Measurements from ENCODE around the gene GRK4. TPM values are rescaled to one million over a fixed set of nuclear protein-coding genes. Genes with fewer than 3 reads are reported as not detected.
"Not testable (repeated sequence)": the region's sequence is repeated elsewhere in the genome, so short reads cannot be mapped to it uniquely, and the experiment has no call there.

GRK4 gene
- total and polyA plus RNA-seq, 10 of the 15 experiments (the other 5 are each of a cell fraction or from before 2014, with no cell fraction given): 1.1 to 4.0 (median 2.5) TPM

GRCh38 chr4:2937986-2938385 is 25.4 kb upstream of the GRK4 start:
- H3K79me2 ChIP-seq (ENCODE audit: control insufficient read depth, insufficient read depth, low read length): peaks cover 30% of the 10 kb centered on the region
- peak overlapping the region; percentile 63 for H3K4me2 ChIP-seq (ENCODE audit: control insufficient read depth, insufficient read depth)
- FAIRE-seq (no peak), ATAC-seq (no peak), DNase-seq (ENCODE audit: low read depth, low spot score) (no peak)
- BruUV-seq (replicated peaks): no TSS peak
- no peaks in the 10 kb centered on the region for H4K20me1 ChIP-seq (ENCODE audit: control insufficient read depth, insufficient read depth)
- TF ChIP-seq CHD2 (IDR thresholded peaks at IDR 0.05; ENCODE audit: borderline replicate concordance, low read depth, low read length): 0 out of 2 replicates have a peak, but pooled peaks have one; percentile 1
- no peak for TF ChIP-seq ZNF687 (IDR thresholded peaks at IDR 0.05)
- no peak for TF ChIP-seq MYC (IDR thresholded peaks at IDR 0.05; ENCODE audit: insufficient read depth, insufficient read length, insufficient replicate concordance, low read length, severe bottlenecking)
- ChIA-PET SMC1A (ENCODE audit: uncharacterized antibody, unreplicated experiment) (interaction anchor here (0.8 to 5.4 kb wide), 6 partner anchors 15 to 265 kb away, joined by 3 to 65 read pairs (median 4); partner anchors contain the start of genes GRK4 and NOP14), POLR2A (interaction anchor here (0.6 to 3.3 kb wide), 3 partner anchors 16 to 122 kb away, joined by 3 to 22 read pairs (median 9); partner anchors contain the start of genes GRK4 and NOP14), CTCF (interaction anchor here (1.0 to 5.2 kb wide), 3 partner anchors 11 to 40 kb away, joined by 3 to 62 read pairs (median 10); no protein-coding TSS in a partner anchor), RAD21 (ENCODE audit: unreplicated experiment) (interaction anchor here (1.2 to 3.7 kb wide), 6 partner anchors 16 to 242 kb away, joined by 3 to 52 read pairs (median 18); partner anchors contain the start of genes GRK4 and NOP14)
- 22% methylated on average over 12 of the region's 12 CpGs for WGBS (ENCODE audit: insufficient coverage, insufficient replicate concordance, low lambda C conversion rate, missing lambda C conversion rate)
- peak overlapping the region; percentile 74 for H3K27ac ChIP-seq (ENCODE audit: control insufficient read depth, insufficient read depth)
- H2AFZ ChIP-seq (ENCODE audit: control insufficient read depth, low read depth, low read length): no peak overlapping the region
- peaks cover 25% of the 10 kb centered on the region for H3K4me1 ChIP-seq (ENCODE audit: control insufficient read depth, insufficient read depth, low read length)
- H3K4me3 ChIP-seq: peak overlapping the region; percentile 97; the same call in 1 of the 2 replicates
- in situ Hi-C loops (cut with MboI): loop anchor here (25.0 kb wide), 1 partner anchor 176 kb away; the partner anchor contains the start of gene TNIP2
- intact Hi-C loops (cut with micrococcal nuclease; ENCODE audit: unreplicated experiment): loop anchor here (2.0 kb wide), 1 partner anchor 191 kb away; no protein-coding TSS in a partner anchor
- H3K9me3 ChIP-seq (replicated peaks; ENCODE audit: control insufficient read depth, insufficient read depth, low read length): no peaks in the 10 kb centered on the region; the same call in 2 of the 3 replicates
- peak overlapping the region; percentile 89; the same call in 1 of the 2 replicates for H3K9ac ChIP-seq (ENCODE audit: control insufficient read depth, insufficient read depth, low read length)
- H3K27me3 ChIP-seq (replicated peaks in 1 of 2; ENCODE audit: control insufficient read depth in 2 of 2, insufficient read depth in 2 of 2, low read length in 1 of 2): no peaks in the 10 kb centered on the region
- peaks cover 29 to 38% of the 10 kb centered on the region in 2 experiments for H3K36me3 ChIP-seq (ENCODE audit: control insufficient read depth in 2 of 2, insufficient read depth in 2 of 2, low read length in 1 of 2)

DNA sequence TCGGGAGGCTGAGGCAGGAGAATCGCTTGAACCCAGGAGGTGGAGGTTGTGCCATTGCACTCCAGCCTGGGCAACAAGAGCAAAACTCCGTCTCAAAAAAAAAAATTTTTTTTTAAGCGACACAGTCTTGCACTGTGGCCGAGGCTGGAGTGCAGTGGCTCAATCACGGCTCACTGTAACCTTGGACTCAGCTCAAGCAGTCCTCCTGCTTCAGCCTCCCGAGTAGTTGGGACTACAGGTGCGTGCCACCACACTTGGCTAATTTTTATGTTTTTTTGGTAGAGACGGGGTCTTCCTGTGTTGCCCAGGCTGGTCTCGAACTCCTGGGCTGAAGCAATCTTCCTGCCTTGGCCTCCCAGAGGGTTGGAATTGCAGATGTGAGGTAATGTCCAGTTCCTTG is 25.0 kb upstream of the GRK4 start:
- H4K20me1 ChIP-seq (ENCODE audit: control insufficient read depth, insufficient read depth); DNase-seq (ENCODE audit: low read depth, low spot score); H3K9me3 ChIP-seq (replicated peaks; ENCODE audit: control insufficient read depth, insufficient read depth, low read length); H2AFZ ChIP-seq (ENCODE audit: control insufficient read depth, low read depth, low read length); H3K27ac ChIP-seq (ENCODE audit: control insufficient read depth, insufficient read depth); intact Hi-C loops (cut with micrococcal nuclease; ENCODE audit: unreplicated experiment); H3K9ac ChIP-seq (ENCODE audit: control insufficient read depth, insufficient read depth, low read length); ATAC-seq; H3K27me3 ChIP-seq (replicated peaks in 1 of 2; ENCODE audit: control insufficient read depth in 2 of 2, insufficient read depth in 2 of 2, low read length in 1 of 2); FAIRE-seq; BruUV-seq (replicated peaks): not testable (repeated sequence)
- ChIA-PET POLR2A (interaction anchor here (1.3 kb wide), 1 partner anchor 16 kb away, joined by 9 read pairs; no protein-coding TSS in a partner anchor), SMC1A (ENCODE audit: uncharacterized antibody, unreplicated experiment) (interaction anchor here (1.3 to 5.4 kb wide), 4 partner anchors 14 to 266 kb away, joined by 3 to 65 read pairs (median 4); no protein-coding TSS in a partner anchor), RAD21 (ENCODE audit: unreplicated experiment) (interaction anchor here (2.5 to 3.7 kb wide), 2 partner anchors 175 to 192 kb away, joined by 15 to 21 read pairs; no protein-coding TSS in a partner anchor), CTCF (interaction anchor here (1.0 to 5.2 kb wide), 3 partner anchors 11 to 40 kb away, joined by 3 to 62 read pairs (median 10); no protein-coding TSS in a partner anchor)
- peak overlapping the region; percentile 63; the same call in 1 of the 2 replicates for H3K4me2 ChIP-seq (ENCODE audit: control insufficient read depth, insufficient read depth)
- in situ Hi-C loops (cut with MboI): loop anchor here (25.0 kb wide), 1 partner anchor 176 kb away; the partner anchor contains the start of gene TNIP2
- peaks cover 29 to 42% of the 10 kb centered on the region in 2 experiments for H3K36me3 ChIP-seq (ENCODE audit: control insufficient read depth in 2 of 2, insufficient read depth in 2 of 2, low read length in 1 of 2)
- 85% methylated on average over 10 of the region's 10 CpGs for WGBS (ENCODE audit: insufficient coverage, insufficient replicate concordance, low lambda C conversion rate, missing lambda C conversion rate)
- H3K4me3 ChIP-seq: peak overlapping the region; percentile 97; the same call in 1 of the 2 replicates
- peaks cover 25% of the 10 kb centered on the region for H3K79me2 ChIP-seq (ENCODE audit: control insufficient read depth, insufficient read depth, low read length)
- peaks cover 25% of the 10 kb centered on the region for H3K4me1 ChIP-seq (ENCODE audit: control insufficient read depth, insufficient read depth, low read length)
